Esophagus squamous epithelium (tissue), 4 donors: ENCODE results near the gene ANKLE2.

Source experiments
- POLR2A ChIP-seq, 4 donors: fragments of 450-650 bp; IDR thresholded peaks; one replicate each; pipeline ENCODE4 v1.6.1; 2017; ENCODE audit warnings: antibody characterized with exemption in 4 of 4, mild to moderate bottlenecking in 4 of 4, moderate library complexity in 3 of 4
- TF ChIP-seq, protein P1 (sequence below), 6 experiments: fragments of 450-650 bp in 4 of 6; fragments of 200-600 bp in 2 of 6; sonication (generic) in 2 of 6; IDR thresholded peaks; one replicate each; pipeline ENCODE4 v1.5.1; 2016 to 2019; ENCODE audit warnings: antibody characterized with exemption in 6 of 6, mild to moderate bottlenecking in 4 of 6, moderate library complexity in 4 of 6

DNA sequence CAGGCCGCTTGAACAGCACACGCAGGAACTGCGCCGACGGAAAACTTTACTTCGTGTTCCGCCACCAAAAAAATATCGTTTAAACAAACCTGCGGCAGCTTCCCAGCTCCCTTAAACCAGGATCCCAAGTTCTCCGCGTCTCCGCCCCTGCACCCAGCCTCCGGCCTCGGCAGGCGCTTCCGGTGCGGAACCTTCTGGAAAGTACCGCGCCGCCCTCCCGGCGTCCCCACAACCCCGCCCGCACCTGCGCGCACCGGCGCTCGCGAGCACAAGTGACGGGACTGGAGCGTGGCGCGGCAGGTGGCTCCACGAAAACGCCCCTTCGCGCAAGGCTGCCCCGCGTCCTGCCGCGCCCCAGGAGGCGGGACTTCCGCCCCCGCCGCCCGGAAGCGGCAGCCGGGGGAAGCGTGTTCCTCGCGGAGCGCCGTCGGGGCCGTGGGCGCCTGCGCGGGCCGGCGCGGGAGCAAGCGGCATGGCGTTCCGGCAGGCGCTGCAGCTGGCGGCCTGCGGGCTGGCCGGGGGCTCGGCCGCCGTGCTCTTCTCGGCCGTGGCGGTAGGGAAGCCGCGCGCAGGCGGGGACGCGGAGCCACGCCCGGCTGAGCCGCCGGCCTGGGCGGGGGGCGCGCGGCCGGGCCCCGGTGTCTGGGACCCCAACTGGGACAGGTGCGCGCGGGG is 51.1 kb downstream of the ANKLE2 start, which contains the start of gene PGAM5:
- TF ChIP-seq, protein P1, sequence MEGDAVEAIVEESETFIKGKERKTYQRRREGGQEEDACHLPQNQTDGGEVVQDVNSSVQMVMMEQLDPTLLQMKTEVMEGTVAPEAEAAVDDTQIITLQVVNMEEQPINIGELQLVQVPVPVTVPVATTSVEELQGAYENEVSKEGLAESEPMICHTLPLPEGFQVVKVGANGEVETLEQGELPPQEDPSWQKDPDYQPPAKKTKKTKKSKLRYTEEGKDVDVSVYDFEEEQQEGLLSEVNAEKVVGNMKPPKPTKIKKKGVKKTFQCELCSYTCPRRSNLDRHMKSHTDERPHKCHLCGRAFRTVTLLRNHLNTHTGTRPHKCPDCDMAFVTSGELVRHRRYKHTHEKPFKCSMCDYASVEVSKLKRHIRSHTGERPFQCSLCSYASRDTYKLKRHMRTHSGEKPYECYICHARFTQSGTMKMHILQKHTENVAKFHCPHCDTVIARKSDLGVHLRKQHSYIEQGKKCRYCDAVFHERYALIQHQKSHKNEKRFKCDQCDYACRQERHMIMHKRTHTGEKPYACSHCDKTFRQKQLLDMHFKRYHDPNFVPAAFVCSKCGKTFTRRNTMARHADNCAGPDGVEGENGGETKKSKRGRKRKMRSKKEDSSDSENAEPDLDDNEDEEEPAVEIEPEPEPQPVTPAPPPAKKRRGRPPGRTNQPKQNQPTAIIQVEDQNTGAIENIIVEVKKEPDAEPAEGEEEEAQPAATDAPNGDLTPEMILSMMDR (IDR thresholded peaks at IDR 0.05), result peak in 2 of 6 experiments; percentile 10 to 19
- TF ChIP-seq POLR2A (IDR thresholded peaks at IDR 0.05), result peak in 3 of 4 donors; percentile 57 to 60 (median 58)
